DND-41 (cell line): ENCODE results near the gene SURF2.

ENCODE experiments used
- ATAC-seq: fragments of 200-7000 bp; cut with Tn5 transposase; 3 replicates; pipeline ENCODE4 v1.9.1; 2021; ENCODE audit warnings: low read depth; ENCODE audit not compliant: insufficient read depth
- DNase-seq: peaks from one replicate; pipeline ENCODE4 v3.0.0-alpha.2; 2020
- H2AFZ ChIP-seq: 2 replicates; pipeline ENCODE4 v1.6.0; 2012; ENCODE audit warnings: low read depth, low read length
- H3K27ac ChIP-seq: 2 replicates; pipeline ENCODE4 v1.5.1; 2012; ENCODE audit warnings: low read length, inconsistent platforms
- H3K27me3 ChIP-seq: fragments of 200-600 bp; sonication (generic); 2 replicates; pipeline ENCODE4 v1.6.0; 2012; ENCODE audit warnings: low read length, mild to moderate bottlenecking, inconsistent platforms; ENCODE audit not compliant: insufficient read depth, poor library complexity
- H3K36me3 ChIP-seq: 2 replicates; pipeline ENCODE4 v1.5.1; 2012; ENCODE audit warnings: low read length, inconsistent platforms; ENCODE audit not compliant: insufficient read depth
- H3K4me1 ChIP-seq: 2 replicates; pipeline ENCODE4 v1.5.1; 2012; ENCODE audit warnings: mild to moderate bottlenecking, low read length; ENCODE audit not compliant: insufficient read depth
- H3K4me2 ChIP-seq: 2 replicates; pipeline ENCODE4 v1.6.0; 2012; ENCODE audit warnings: mild to moderate bottlenecking, moderate library complexity, low read length, inconsistent platforms; ENCODE audit not compliant: insufficient read depth
- H3K4me3 ChIP-seq, 2 experiments: fragments of 200-600 bp in 1 of 2; shearing (Covaris generic) in 1 of 2; 2 replicates each; pipeline ENCODE4 v1.5.1; 2012 to 2016; ENCODE audit warnings: inconsistent platforms in 2 of 2, low read length in 2 of 2, mild to moderate bottlenecking in 2 of 2, low read depth in 1 of 2, moderate library complexity in 1 of 2
- H3K79me2 ChIP-seq: 2 replicates; pipeline ENCODE4 v1.6.0; 2012; ENCODE audit warnings: low read length, inconsistent platforms; ENCODE audit not compliant: insufficient read depth
- H3K9ac ChIP-seq: 2 replicates; pipeline ENCODE4 v1.6.0; 2012; ENCODE audit warnings: low read depth, mild to moderate bottlenecking, inconsistent platforms, low read length, moderate library complexity
- H3K9me3 ChIP-seq: 2 replicates; pipeline ENCODE4 v1.5.1; 2012; ENCODE audit warnings: low read length, moderate library complexity, mild to moderate bottlenecking, inconsistent platforms; ENCODE audit not compliant: insufficient read depth, severe bottlenecking
- H4K20me1 ChIP-seq: 2 replicates; pipeline ENCODE4 v1.6.0; 2012; ENCODE audit warnings: low read length; ENCODE audit not compliant: insufficient read depth
- EZH2 ChIP-seq: IDR thresholded peaks from 3 replicates; pipeline ENCODE4 v1.6.1; 2012; ENCODE audit warnings: borderline replicate concordance, low read depth, mild to moderate bottlenecking, moderate library complexity, low read length, inconsistent platforms; ENCODE audit not compliant: severe bottlenecking
- TF ChIP-seq, protein P1 (sequence below): IDR thresholded peaks from 2 replicates; pipeline ENCODE4 v1.5.1; 2012; ENCODE audit warnings: borderline replicate concordance, low read length, moderate library complexity, mild to moderate bottlenecking; ENCODE audit not compliant: poor library complexity, severe bottlenecking; ENCODE audit errors: extremely low read depth

The SURF2 gene

DNA sequence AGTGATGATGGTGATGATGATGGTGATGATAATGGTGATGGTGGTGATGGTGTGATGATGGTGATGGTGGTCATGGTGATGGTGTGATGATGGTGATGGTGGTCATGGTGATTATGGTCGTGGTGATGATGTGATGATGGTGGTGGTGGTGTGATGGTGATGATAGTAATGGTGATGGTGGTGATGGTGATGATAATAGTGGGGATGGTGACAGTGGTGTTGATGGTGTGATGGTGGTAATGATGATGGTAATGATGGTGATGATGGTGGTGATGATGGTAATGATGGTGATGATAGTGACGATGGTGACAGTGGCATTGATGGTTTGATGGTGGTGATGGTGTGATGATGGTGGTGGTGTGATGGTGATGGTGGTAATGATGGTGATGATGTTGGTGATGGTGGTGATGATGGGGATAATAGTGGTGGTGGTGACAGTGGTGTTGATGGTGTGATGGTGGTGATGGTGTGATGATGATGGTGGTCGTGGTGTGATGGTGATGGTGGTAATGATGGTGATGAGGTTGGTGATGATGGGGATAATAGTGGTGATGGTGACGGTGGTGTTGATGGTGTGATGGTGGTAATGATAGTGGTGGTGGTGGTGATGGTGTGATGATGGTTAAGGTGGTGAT, 26.3 kb downstream of the SURF2 start:
- no peaks in the 10 kb centered on the region for H3K27me3 ChIP-seq
- ATAC-seq (no peak), DNase-seq (no peak)
- no peaks in the 10 kb centered on the region for H3K79me2 ChIP-seq
- no peaks in the 10 kb centered on the region for H3K36me3 ChIP-seq
- H4K20me1 ChIP-seq, result no peaks in the 10 kb centered on the region
- no peak overlapping the region for H3K4me3 ChIP-seq
- no peaks in the 10 kb centered on the region for H3K9me3 ChIP-seq
- no peaks in the 10 kb centered on the region for H3K4me1 ChIP-seq
- TF ChIP-seq, protein P1, sequence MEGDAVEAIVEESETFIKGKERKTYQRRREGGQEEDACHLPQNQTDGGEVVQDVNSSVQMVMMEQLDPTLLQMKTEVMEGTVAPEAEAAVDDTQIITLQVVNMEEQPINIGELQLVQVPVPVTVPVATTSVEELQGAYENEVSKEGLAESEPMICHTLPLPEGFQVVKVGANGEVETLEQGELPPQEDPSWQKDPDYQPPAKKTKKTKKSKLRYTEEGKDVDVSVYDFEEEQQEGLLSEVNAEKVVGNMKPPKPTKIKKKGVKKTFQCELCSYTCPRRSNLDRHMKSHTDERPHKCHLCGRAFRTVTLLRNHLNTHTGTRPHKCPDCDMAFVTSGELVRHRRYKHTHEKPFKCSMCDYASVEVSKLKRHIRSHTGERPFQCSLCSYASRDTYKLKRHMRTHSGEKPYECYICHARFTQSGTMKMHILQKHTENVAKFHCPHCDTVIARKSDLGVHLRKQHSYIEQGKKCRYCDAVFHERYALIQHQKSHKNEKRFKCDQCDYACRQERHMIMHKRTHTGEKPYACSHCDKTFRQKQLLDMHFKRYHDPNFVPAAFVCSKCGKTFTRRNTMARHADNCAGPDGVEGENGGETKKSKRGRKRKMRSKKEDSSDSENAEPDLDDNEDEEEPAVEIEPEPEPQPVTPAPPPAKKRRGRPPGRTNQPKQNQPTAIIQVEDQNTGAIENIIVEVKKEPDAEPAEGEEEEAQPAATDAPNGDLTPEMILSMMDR, result no peak
- H3K4me2 ChIP-seq, result no peak overlapping the region
- H2AFZ ChIP-seq, result no peak overlapping the region
- H3K9ac ChIP-seq, result no peak overlapping the region
- no peak overlapping the region for H3K27ac ChIP-seq

DNA sequence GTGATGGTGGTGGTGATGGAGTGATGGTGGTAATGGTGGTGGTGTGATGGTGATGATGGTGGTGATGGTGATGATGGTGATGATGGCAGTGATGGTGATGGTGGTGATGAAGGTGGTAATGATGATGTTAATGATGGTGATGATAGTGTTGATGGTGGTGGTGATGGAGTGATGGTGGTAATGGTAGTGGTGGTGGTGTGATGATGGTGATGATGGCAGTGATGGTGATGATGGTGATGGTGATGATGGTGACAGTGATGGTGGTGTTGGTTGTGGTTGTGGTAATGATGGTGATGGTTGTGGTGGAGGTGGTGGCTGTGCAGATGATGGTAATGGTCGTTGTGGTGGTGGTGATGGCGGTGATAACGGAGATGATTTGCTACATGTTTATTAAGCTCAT, 27.1 kb downstream of the SURF2 start:
- no peaks in the 10 kb centered on the region for H3K4me1 ChIP-seq
- no peak for ATAC-seq
- DNase-seq, result no peak
- H3K9ac ChIP-seq, result no peak overlapping the region
- H4K20me1 ChIP-seq, result no peaks in the 10 kb centered on the region
- H3K4me3 ChIP-seq, result no peak overlapping the region
- H3K9me3 ChIP-seq, result no peaks in the 10 kb centered on the region
- no peaks in the 10 kb centered on the region for H3K36me3 ChIP-seq
- no peaks in the 10 kb centered on the region for H3K79me2 ChIP-seq
- no peak overlapping the region for H3K27ac ChIP-seq
- TF ChIP-seq, protein P1, result no peak
- TF ChIP-seq EZH2, result no peak
- H2AFZ ChIP-seq, result no peak overlapping the region
- no peaks in the 10 kb centered on the region for H3K27me3 ChIP-seq
- H3K4me2 ChIP-seq, result no peak overlapping the region

DNA sequence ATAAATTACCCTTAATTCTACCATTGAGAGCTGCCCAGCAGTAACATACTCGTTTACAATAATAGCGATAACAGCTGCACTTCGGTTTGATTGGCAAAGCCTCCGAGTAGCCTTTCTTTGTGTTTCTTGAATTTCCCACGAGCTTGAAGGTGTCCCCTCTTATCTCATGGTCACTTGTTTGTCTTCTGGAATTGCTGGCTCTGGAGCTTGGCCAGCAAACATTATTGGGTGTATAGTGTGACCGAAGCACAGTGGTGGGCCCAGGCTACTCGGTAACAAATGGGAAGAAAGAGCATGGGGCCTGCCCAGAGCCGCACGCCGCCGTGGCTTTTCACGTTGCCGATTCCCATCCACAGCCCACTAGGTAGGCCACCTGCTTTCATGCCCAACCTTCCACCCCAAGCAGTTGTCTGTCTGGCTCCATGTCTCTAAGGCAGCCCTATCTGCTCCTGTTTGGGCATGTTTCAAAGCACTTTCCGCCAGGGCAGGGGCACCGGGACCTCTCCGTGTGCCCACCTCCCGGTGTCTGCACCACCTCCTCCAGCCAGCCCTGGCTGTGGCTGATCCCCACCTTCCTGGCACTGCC, 28.5 kb downstream of the SURF2 start:
- no peaks in the 10 kb centered on the region for H3K27me3 ChIP-seq
- no peak for ATAC-seq
- H3K79me2 ChIP-seq, result no peaks in the 10 kb centered on the region
- TF ChIP-seq, protein P1, result no peak
- no peak for TF ChIP-seq EZH2
- no peak overlapping the region for H2AFZ ChIP-seq
- H3K27ac ChIP-seq, result no peak overlapping the region
- no peak overlapping the region for H3K9ac ChIP-seq
- no peak overlapping the region for H3K4me2 ChIP-seq
- no peaks in the 10 kb centered on the region for H4K20me1 ChIP-seq
- H3K36me3 ChIP-seq, result no peaks in the 10 kb centered on the region
- no peaks in the 10 kb centered on the region for H3K4me1 ChIP-seq
- H3K9me3 ChIP-seq, result no peaks in the 10 kb centered on the region
- no peak overlapping the region for H3K4me3 ChIP-seq
- DNase-seq, result no peak

GRCh38 chr9:133385452-133385851, 29.1 kb downstream of the SURF2 start:
- no peak overlapping the region for H2AFZ ChIP-seq
- no peak overlapping the region for H3K27ac ChIP-seq
- ATAC-seq, result no peak
- no peak overlapping the region for H3K4me2 ChIP-seq
- DNase-seq, result no peak
- H3K79me2 ChIP-seq, result no peaks in the 10 kb centered on the region
- no peak overlapping the region for H3K4me3 ChIP-seq
- H3K9ac ChIP-seq, result no peak overlapping the region
- no peaks in the 10 kb centered on the region for H3K27me3 ChIP-seq
- H3K4me1 ChIP-seq, result no peaks in the 10 kb centered on the region
- no peaks in the 10 kb centered on the region for H3K36me3 ChIP-seq
- no peaks in the 10 kb centered on the region for H4K20me1 ChIP-seq
- TF ChIP-seq, protein P1, result no peak
- no peak for TF ChIP-seq EZH2
- no peaks in the 10 kb centered on the region for H3K9me3 ChIP-seq
